ENCODE results near the gene SASH1. TPM values are rescaled to one million over a fixed set of nuclear protein-coding genes. Genes with fewer than 3 reads are reported as not detected.

SASH1 gene
- total and polyA plus RNA-seq, 2 of the 8 experiments (the other 6 are each of a cell fraction or from before 2014, with no cell fraction given) = 6.0 to 20.2 TPM

- TF ChIP-seq CHD7 (IDR thresholded peaks at IDR 0.05; ENCODE audit: insufficient replicate concordance, low read length) = no peak
- no peak for TF ChIP-seq RAD21 (IDR thresholded peaks at IDR 0.05 in 1 of 2, conservative IDR thresholded peaks at IDR 0.05 in 1 of 2; ENCODE audit: low read depth in 2 of 2, low read length in 2 of 2)
- TF ChIP-seq E2F6 (IDR thresholded peaks at IDR 0.05) = no peak
- no peak for TF ChIP-seq SAP30 (IDR thresholded peaks at IDR 0.05; ENCODE audit: insufficient read depth, insufficient replicate concordance, low read length)
- TF ChIP-seq RFX5 (IDR thresholded peaks at IDR 0.05; ENCODE audit: borderline replicate concordance, low read depth, low read length) = no peak
- TF ChIP-seq SRF (IDR thresholded peaks at IDR 0.05; ENCODE audit: low read depth, low read length) = no peak
- TF ChIP-seq TBP (IDR thresholded peaks at IDR 0.05; ENCODE audit: low read depth, low read length) = no peak
- no peak for TF ChIP-seq SP4 (IDR thresholded peaks at IDR 0.05; ENCODE audit: low read length)
- no peak for TF ChIP-seq GABPA (IDR thresholded peaks at IDR 0.05; ENCODE audit: borderline replicate concordance, insufficient read depth, low read length)
- TF ChIP-seq ATF3 (IDR thresholded peaks at IDR 0.05; ENCODE audit: insufficient read depth, low read depth, low read length) = no peak
Observed at GRCh38 chr6:148463671-148464070, 121.0 kb downstream of the SASH1 start (continued).

All from H1 (cell line).